ENCODE results near the gene NEDD4L. TPM values are rescaled to one million over a fixed set of nuclear protein-coding genes. Genes with fewer than 3 reads are reported as not detected.

NEDD4L gene
- polyA plus RNA-seq, 1 of the 3 experiments (the other 2 are of a cell fraction): 13.2 TPM

GRCh38 chr18:58407263-58407648 lies 363.2 kb downstream of the NEDD4L start (continued):
- TF ChIP-seq, protein P1, sequence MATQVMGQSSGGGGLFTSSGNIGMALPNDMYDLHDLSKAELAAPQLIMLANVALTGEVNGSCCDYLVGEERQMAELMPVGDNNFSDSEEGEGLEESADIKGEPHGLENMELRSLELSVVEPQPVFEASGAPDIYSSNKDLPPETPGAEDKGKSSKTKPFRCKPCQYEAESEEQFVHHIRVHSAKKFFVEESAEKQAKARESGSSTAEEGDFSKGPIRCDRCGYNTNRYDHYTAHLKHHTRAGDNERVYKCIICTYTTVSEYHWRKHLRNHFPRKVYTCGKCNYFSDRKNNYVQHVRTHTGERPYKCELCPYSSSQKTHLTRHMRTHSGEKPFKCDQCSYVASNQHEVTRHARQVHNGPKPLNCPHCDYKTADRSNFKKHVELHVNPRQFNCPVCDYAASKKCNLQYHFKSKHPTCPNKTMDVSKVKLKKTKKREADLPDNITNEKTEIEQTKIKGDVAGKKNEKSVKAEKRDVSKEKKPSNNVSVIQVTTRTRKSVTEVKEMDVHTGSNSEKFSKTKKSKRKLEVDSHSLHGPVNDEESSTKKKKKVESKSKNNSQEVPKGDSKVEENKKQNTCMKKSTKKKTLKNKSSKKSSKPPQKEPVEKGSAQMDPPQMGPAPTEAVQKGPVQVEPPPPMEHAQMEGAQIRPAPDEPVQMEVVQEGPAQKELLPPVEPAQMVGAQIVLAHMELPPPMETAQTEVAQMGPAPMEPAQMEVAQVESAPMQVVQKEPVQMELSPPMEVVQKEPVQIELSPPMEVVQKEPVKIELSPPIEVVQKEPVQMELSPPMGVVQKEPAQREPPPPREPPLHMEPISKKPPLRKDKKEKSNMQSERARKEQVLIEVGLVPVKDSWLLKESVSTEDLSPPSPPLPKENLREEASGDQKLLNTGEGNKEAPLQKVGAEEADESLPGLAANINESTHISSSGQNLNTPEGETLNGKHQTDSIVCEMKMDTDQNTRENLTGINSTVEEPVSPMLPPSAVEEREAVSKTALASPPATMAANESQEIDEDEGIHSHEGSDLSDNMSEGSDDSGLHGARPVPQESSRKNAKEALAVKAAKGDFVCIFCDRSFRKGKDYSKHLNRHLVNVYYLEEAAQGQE (IDR thresholded peaks at IDR 0.05; ENCODE audit: low read depth, low read length): no peak
- TF ChIP-seq RCOR1 (IDR thresholded peaks at IDR 0.05; ENCODE audit: low read length) (no peak), FOSL2 (IDR thresholded peaks at IDR 0.05; ENCODE audit: borderline replicate concordance, low read depth) (no peak), EZH2phosphoT487 (IDR thresholded peaks at IDR 0.05; ENCODE audit: borderline replicate concordance, low read depth) (no peak)

- Histone ChIP-seq H3K36me3 (replicated peaks in 1 of 2; ENCODE audit: control insufficient read depth in 1 of 2, insufficient read depth in 2 of 2, low read length in 1 of 2) (no peaks in the 10 kb centered on the region), H3K27me3 (ENCODE audit: insufficient read depth) (no peaks in the 10 kb centered on the region), H3K9ac (no peak overlapping the region), H3K27ac (ENCODE audit: low read depth in 2 of 2, low read length in 1 of 2) (no peak overlapping the region), H4K20me1 (ENCODE audit: insufficient read depth) (no peaks in the 10 kb centered on the region), H3K79me2 (ENCODE audit: insufficient read depth) (no peaks in the 10 kb centered on the region), H3K4me2 (no peak overlapping the region), H3K4me1 (ENCODE audit: control insufficient read depth in 1 of 2, insufficient read depth in 2 of 2, low read depth in 1 of 2, low read length in 1 of 2) (no peaks in the 10 kb centered on the region; a peak in 1 of 4 replicates), H3K9me3 (no peaks in the 10 kb centered on the region), H3K4me3 (ENCODE audit: low read depth in 2 of 2, low read length in 1 of 2) (no peak overlapping the region), H3K9me2 (no peaks in the 10 kb centered on the region), H3F3A (replicated peaks; ENCODE audit: insufficient read depth) (no peaks in the 10 kb centered on the region), H2AFZ (ENCODE audit: low read depth) (no peak overlapping the region)
- ChIA-PET POLR2A (no interaction called here), CTCF (interaction anchor here (1.0 to 1.4 kb wide), 4 partner anchors 8 to 526 kb away, joined by 3 to 4 read pairs (median 3); no protein-coding TSS in a partner anchor)
- WGBS (ENCODE audit: low lambda C conversion rate): 54% methylated on average over 6 of the region's 6 CpGs
- TF ChIP-seq FOXJ3 (CRISPR knock-in tag; IDR thresholded peaks at IDR 0.05): no peak
- no peak for DNase-seq
These were observed 363.8 kb downstream of the NEDD4L start for GRCh38 chr18:58407649-58408407.

DNA sequence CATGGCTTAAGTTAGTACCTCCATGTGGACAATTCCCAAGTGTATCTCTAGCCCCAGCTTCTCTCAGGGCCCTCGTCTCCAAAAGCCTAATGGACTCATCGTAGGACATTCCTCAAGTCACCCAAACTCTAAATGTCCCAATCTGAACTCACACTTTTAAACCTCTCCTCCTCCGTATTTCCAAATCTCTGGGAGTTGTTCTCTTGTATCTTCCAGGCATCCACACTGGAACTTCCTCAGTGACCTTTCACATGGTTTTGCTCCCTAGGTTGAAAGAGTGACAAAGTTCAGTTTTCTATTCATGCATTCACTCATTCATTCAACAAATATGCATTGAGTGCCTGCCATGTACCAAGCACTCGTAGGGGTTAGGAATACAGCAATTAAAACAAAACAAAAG lies 364.6 kb downstream of the NEDD4L start:
- H3K4me2 ChIP-seq: no peak overlapping the region
- H3K79me2 ChIP-seq (ENCODE audit: insufficient read depth): no peaks in the 10 kb centered on the region
- no peak overlapping the region for H3K27ac ChIP-seq (ENCODE audit: low read depth in 2 of 2, low read length in 1 of 2)
- DNase-seq: no peak
- no peaks in the 10 kb centered on the region for H3K36me3 ChIP-seq (replicated peaks in 1 of 2; ENCODE audit: control insufficient read depth in 1 of 2, insufficient read depth in 2 of 2, low read length in 1 of 2)
- H3K9me2 ChIP-seq: no peaks in the 10 kb centered on the region
- WGBS (ENCODE audit: low lambda C conversion rate): 71% methylated on average over 4 of the region's 4 CpGs
- no peaks in the 10 kb centered on the region for H3K9me3 ChIP-seq
- POLR2A ChIA-PET: no interaction called here
- no peaks in the 10 kb centered on the region for H3K27me3 ChIP-seq (ENCODE audit: insufficient read depth)
- no peaks in the 10 kb centered on the region for H4K20me1 ChIP-seq (ENCODE audit: insufficient read depth)
- no peak overlapping the region for H2AFZ ChIP-seq (ENCODE audit: low read depth)
- no peaks in the 10 kb centered on the region for H3F3A ChIP-seq (replicated peaks; ENCODE audit: insufficient read depth)
- H3K4me3 ChIP-seq (ENCODE audit: low read depth in 2 of 2, low read length in 1 of 2): no peak overlapping the region
- CTCF ChIA-PET: interaction anchor here (0.5 kb wide), 1 partner anchor 41 kb away, joined by 3 read pairs; no protein-coding TSS in a partner anchor
- TF ChIP-seq JUND (IDR thresholded peaks at IDR 0.05) (no peak), SMC3 (IDR thresholded peaks at IDR 0.05; ENCODE audit: low read depth, low read length) (no peak), GATA2 (CRISPR knock-in tag; IDR thresholded peaks at IDR 0.05) (no peak), USF2 (IDR thresholded peaks at IDR 0.05; ENCODE audit: borderline replicate concordance, low read depth, low read length) (no peak), ELF1 (IDR thresholded peaks at IDR 0.05) (no peak), POLR2AphosphoS5 (IDR thresholded peaks at IDR 0.05; ENCODE audit: low read depth, low read length) (no peak), RCOR1 (IDR thresholded peaks at IDR 0.05; ENCODE audit: low read length) (no peak)
- TF ChIP-seq, protein P1 (IDR thresholded peaks at IDR 0.05; ENCODE audit: low read depth, low read length): no peak
- TF ChIP-seq, protein P2, sequence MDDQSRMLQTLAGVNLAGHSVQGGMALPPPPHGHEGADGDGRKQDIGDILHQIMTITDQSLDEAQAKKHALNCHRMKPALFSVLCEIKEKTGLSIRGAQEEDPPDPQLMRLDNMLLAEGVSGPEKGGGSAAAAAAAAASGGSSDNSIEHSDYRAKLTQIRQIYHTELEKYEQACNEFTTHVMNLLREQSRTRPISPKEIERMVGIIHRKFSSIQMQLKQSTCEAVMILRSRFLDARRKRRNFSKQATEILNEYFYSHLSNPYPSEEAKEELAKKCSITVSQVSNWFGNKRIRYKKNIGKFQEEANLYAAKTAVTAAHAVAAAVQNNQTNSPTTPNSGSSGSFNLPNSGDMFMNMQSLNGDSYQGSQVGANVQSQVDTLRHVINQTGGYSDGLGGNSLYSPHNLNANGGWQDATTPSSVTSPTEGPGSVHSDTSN (IDR thresholded peaks at IDR 0.05): no peak
- H3K9ac ChIP-seq: no peak overlapping the region
- no peaks in the 10 kb centered on the region for H3K4me1 ChIP-seq (ENCODE audit: control insufficient read depth in 1 of 2, insufficient read depth in 2 of 2, low read depth in 1 of 2, low read length in 1 of 2)

Measured in SK-N-SH (cell line).